IMR-90 (cell line): ENCODE measurements around the gene SLC35F3.
"Not testable (repeated sequence)": the region's sequence is repeated elsewhere in the genome, so short reads cannot be mapped to it uniquely, and the experiment has no call there.

Experiments used
- BHLHE40 ChIP-seq: fragments of 150-350 bp; IDR thresholded peaks from 2 replicates; pipeline ENCODE4 v1.6.1; 2016; ENCODE audit warnings: mild to moderate bottlenecking, low read depth, low read length
- CEBPB ChIP-seq: IDR thresholded peaks from 2 replicates; pipeline ENCODE4 v1.6.1; 2012; ENCODE audit warnings: low read depth, low read length, improper control_type of control experiment
- CHD1 ChIP-seq: IDR thresholded peaks from 2 replicates; pipeline ENCODE4 v1.6.1; 2012; ENCODE audit warnings: low read depth, low read length, improper control_type of control experiment
- CTCF ChIP-seq: conservative IDR thresholded peaks from 2 replicates; pipeline ENCODE4 v1.5.1; 2012; ENCODE audit warnings: mild to moderate bottlenecking, low read depth, low read length, improper control_type of control experiment
- ELK1 ChIP-seq: fragments of 150-350 bp; IDR thresholded peaks from 2 replicates; pipeline ENCODE4 v1.6.1; 2016; ENCODE audit warnings: low read depth, mild to moderate bottlenecking, low read length, moderate library complexity, borderline replicate concordance
- FOS ChIP-seq: fragments of 150-350 bp; IDR thresholded peaks from 2 replicates; pipeline ENCODE4 v1.6.1; 2016; ENCODE audit warnings: low read depth, low read length
- MAFK ChIP-seq: IDR thresholded peaks from 2 replicates; pipeline ENCODE4 v1.6.1; 2012; ENCODE audit warnings: low read depth, low read length, improper control_type of control experiment
- MXI1 ChIP-seq: IDR thresholded peaks from 2 replicates; pipeline ENCODE4 v1.6.1; 2012; ENCODE audit warnings: low read depth, mild to moderate bottlenecking, low read length, moderate library complexity, borderline replicate concordance
- NFE2L2 ChIP-seq: fragments of 150-350 bp; IDR thresholded peaks from 2 replicates; pipeline ENCODE4 v1.6.1; 2016; ENCODE audit warnings: low read depth, mild to moderate bottlenecking, low read length
- POLR2A ChIP-seq: IDR thresholded peaks from 2 replicates; pipeline ENCODE4 v1.6.1; 2012; ENCODE audit warnings: mild to moderate bottlenecking, low read depth, low read length
- RAD21 ChIP-seq: IDR thresholded peaks from 2 replicates; pipeline ENCODE4 v1.6.1; 2012; ENCODE audit warnings: low read length, improper control_type of control experiment
- RCOR1 ChIP-seq: IDR thresholded peaks from 2 replicates; pipeline ENCODE4 v1.6.1; 2012; ENCODE audit warnings: mild to moderate bottlenecking, low read length, improper control_type of control experiment; ENCODE audit not compliant: insufficient replicate concordance
- RFX5 ChIP-seq: IDR thresholded peaks from 2 replicates; pipeline ENCODE4 v1.8.0; 2012; ENCODE audit warnings: low read depth, mild to moderate bottlenecking, low read length, moderate library complexity
- USF2 ChIP-seq: fragments of 150-350 bp; IDR thresholded peaks from 2 replicates; pipeline ENCODE4 v1.6.1; 2017; ENCODE audit warnings: mild to moderate bottlenecking, antibody characterized with exemption, low read length, low read depth

- not testable (repeated sequence) for TF ChIP-seq CTCF, RFX5, NFE2L2, CEBPB, POLR2A, USF2, RAD21, BHLHE40, MAFK, RCOR1, FOS, CHD1, ELK1, MXI1
Measured at GRCh38 chr1:234152344-234152743, 247.9 kb downstream of the SLC35F3 start.
